Stomach (tissue), 9 donors: Measurements from ENCODE around the gene DIAPH2. TPM values are rescaled to one million over a fixed set of nuclear protein-coding genes. Genes with fewer than 3 reads are reported as not detected.

Source experiments
- DNase-seq, 2 donors: peaks; one replicate each; pipeline versions ENCODE4 v3.0.0 to v3.0.0-alpha.2; 2013 to 2019
- H3K27ac ChIP-seq, 5 donors: fragments of 200-600 bp in 4 of 5; sonication (generic) in 4 of 5; one replicate each; pipeline ENCODE4 v1.5.1; 2013 to 2019; ENCODE audit warnings: mild to moderate bottlenecking in 1 of 5, moderate library complexity in 1 of 5
- H3K27me3 ChIP-seq, 3 donors: fragments of 200-600 bp; sonication (generic); one replicate each; pipeline ENCODE4 v1.5.1; 2017 to 2019; ENCODE audit warnings: mixed run types in 1 of 3
- H3K36me3 ChIP-seq, 4 donors: fragments of 200-600 bp; sonication (generic); 1 replicate in 3 of 4; 2 replicates in 1 of 4; pipeline ENCODE4 v1.5.1; 2016 to 2019
- H3K4me1 ChIP-seq, 4 donors: fragments of 200-600 bp; sonication (generic); one replicate each; pipeline ENCODE4 v1.5.1; 2016 to 2019
- H3K4me3 ChIP-seq, 4 donors: fragments of 200-600 bp; sonication (generic) in 3 of 4; one replicate each; pipeline ENCODE4 v1.5.1; 2016 to 2019; ENCODE audit warnings: mild to moderate bottlenecking in 1 of 4
- H3K9me3 ChIP-seq, 4 donors: fragments of 200-600 bp; sonication (generic); one replicate each; pipeline ENCODE4 v1.5.1; 2016 to 2019
- EP300 ChIP-seq: sonication (generic); formaldehyde crosslinking; IDR thresholded peaks from one replicate; pipeline ENCODE4 v1.6.1; 2017; ENCODE audit warnings: antibody characterized with exemption
- POLR2A ChIP-seq, 4 donors: fragments of 450-650 bp; IDR thresholded peaks; one replicate each; pipeline ENCODE4 v1.6.1; 2016; ENCODE audit warnings: antibody characterized with exemption in 4 of 4, control low read depth in 2 of 4, mild to moderate bottlenecking in 1 of 4, moderate library complexity in 1 of 4
- POLR2AphosphoS5 ChIP-seq, 3 donors: sonication (generic); formaldehyde crosslinking; IDR thresholded peaks; one replicate each; pipeline ENCODE4 v1.6.1; 2016; ENCODE audit warnings: antibody characterized with exemption in 3 of 3
- WGBS, 5 donors: extraction: QIAGEN DNeasy Blood & Tissue Kit in 3 of 5; methylation state at CpG; one replicate each; pipeline versions ENCODE4 v1.1.5 to v1.1.7; 2013 to 2018; 5-methylcytosine and 5-hydroxymethylcytosine counted together
- intact Hi-C: fragments of 100-400 bp; cut with DNase I; formaldehyde crosslinking; loops from one replicate; pipeline ENCODE4 v1.15.1; 2023; ENCODE audit warnings: low total_unique reads
- polyA plus RNA-seq, 3 donors: library from polyadenylated mRNA; stranded (reverse); fragments of 200-250 nt; gene quantifications; one replicate each; pipeline ENCODE4 v1.2.3, GENCODE V29; 2013
- total RNA-seq, 5 donors: library from RNA; depleted of rRNA; stranded (reverse); fragments of >200 nt; gene quantifications; one replicate each; pipeline versions ENCODE4 v1.1.0 to v1.2.3, GENCODE V29; 2014 to 2016
- TF ChIP-seq, protein P1 (sequence below), 7 experiments: fragments of 450-650 bp in 4 of 7; fragments of 200-600 bp in 3 of 7; sonication (generic) in 3 of 7; IDR thresholded peaks; one replicate each; pipeline ENCODE4 v1.5.1; 2016 to 2019; ENCODE audit warnings: antibody characterized with exemption in 7 of 7, control low read depth in 2 of 7, mild to moderate bottlenecking in 1 of 7
- donor health status: healthy with polysubstance abuse.
- donor health status: Bipolar disorder and iron deficiency.
- donor health status: healthy.

DIAPH2 gene
- total and polyA plus RNA-seq, 8 donors: 5.2 to 52.5 (median 27.3) TPM

DNA sequence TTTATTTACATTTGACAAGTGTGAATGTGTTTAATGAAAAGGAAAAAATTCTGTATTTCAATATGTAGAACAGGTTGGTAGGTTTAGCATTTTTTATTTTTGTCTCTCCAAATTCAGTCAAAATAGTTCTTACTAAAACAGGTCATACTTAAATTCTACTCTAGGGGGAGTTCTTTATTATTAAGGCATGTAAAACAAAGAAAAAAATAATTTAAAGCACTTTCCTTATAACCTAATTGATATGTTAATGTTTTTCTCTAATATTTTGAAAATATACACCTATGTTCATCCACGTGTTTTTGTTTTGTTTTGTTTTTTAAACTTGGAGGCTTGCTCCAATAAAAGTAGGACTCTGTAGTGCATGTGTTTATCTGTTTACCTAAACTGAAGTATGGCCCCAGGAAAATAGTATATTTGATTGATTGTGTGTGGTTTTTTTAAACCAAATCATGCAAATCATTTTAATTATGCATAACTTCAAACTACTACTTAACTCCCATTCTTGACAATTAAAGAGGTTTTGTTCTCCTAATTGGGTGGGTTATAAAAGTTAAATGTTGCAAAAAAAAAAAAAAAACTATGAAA is 761.7 kb downstream of the DIAPH2 start:
- 66 to 82% (median 79%) methylated on average over 1 of the region's 1 CpG for WGBS, 5 donors

GRCh38 chrX:97447306-97447705 is 762.7 kb downstream of the DIAPH2 start:
- Histone ChIP-seq H3K4me1 (no peaks in the 10 kb centered on the region), H3K9me3 (no peaks in the 10 kb centered on the region), H3K27ac (no peak overlapping the region), H3K27me3 (no peaks in the 10 kb centered on the region), H3K4me3 (no peak overlapping the region), H3K36me3 (no peaks in the 10 kb centered on the region)
- 82 to 99% (median 93%) methylated on average over 5 of the region's 5 CpGs for WGBS, 5 donors
- intact Hi-C loops: no loop called here
- no peak for DNase-seq
- TF ChIP-seq, protein P1, sequence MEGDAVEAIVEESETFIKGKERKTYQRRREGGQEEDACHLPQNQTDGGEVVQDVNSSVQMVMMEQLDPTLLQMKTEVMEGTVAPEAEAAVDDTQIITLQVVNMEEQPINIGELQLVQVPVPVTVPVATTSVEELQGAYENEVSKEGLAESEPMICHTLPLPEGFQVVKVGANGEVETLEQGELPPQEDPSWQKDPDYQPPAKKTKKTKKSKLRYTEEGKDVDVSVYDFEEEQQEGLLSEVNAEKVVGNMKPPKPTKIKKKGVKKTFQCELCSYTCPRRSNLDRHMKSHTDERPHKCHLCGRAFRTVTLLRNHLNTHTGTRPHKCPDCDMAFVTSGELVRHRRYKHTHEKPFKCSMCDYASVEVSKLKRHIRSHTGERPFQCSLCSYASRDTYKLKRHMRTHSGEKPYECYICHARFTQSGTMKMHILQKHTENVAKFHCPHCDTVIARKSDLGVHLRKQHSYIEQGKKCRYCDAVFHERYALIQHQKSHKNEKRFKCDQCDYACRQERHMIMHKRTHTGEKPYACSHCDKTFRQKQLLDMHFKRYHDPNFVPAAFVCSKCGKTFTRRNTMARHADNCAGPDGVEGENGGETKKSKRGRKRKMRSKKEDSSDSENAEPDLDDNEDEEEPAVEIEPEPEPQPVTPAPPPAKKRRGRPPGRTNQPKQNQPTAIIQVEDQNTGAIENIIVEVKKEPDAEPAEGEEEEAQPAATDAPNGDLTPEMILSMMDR (IDR thresholded peaks at IDR 0.05): no peak
- no peak for TF ChIP-seq EP300
- no peak for TF ChIP-seq POLR2A (IDR thresholded peaks at IDR 0.05)
- no peak for TF ChIP-seq POLR2AphosphoS5 (IDR thresholded peaks at IDR 0.05)

More for the DNA sequence above, 761.7 kb downstream of the DIAPH2 start:
- TF ChIP-seq EP300 (no peak), POLR2A (IDR thresholded peaks at IDR 0.05) (no peak), POLR2AphosphoS5 (IDR thresholded peaks at IDR 0.05) (no peak)
- TF ChIP-seq, protein P1 (IDR thresholded peaks at IDR 0.05): no peak
- Histone ChIP-seq H3K36me3 (no peaks in the 10 kb centered on the region), H3K27me3 (no peaks in the 10 kb centered on the region), H3K4me1 (no peaks in the 10 kb centered on the region), H3K4me3 (no peak overlapping the region), H3K27ac (no peak overlapping the region), H3K9me3 (no peaks in the 10 kb centered on the region)
- DNase-seq: no peak
- intact Hi-C loops: no loop called here

DNA sequence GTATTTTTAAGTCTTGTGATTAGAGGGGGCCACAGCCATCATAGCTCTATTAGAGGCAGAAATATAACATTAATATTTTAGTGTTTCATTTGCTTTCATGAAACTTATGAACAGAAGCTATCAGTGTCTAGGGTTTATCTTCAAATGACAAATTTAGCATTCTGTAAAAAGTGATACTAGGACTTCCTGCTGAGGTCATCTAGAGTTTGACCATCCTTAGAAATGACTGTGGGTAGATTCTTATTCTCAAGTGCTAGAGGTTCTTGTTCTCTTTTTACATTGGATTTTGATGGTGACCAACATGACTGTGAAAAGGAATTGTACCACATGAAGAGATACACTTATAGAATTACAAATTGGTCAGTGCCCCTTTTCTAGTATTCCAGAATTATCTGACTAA is 767.6 kb downstream of the DIAPH2 start:
- H3K27ac ChIP-seq: no peak overlapping the region
- H3K9me3 ChIP-seq: no peaks in the 10 kb centered on the region
- H3K4me3 ChIP-seq: no peak overlapping the region
- no peaks in the 10 kb centered on the region for H3K36me3 ChIP-seq
- intact Hi-C loops: no loop called here
- H3K4me1 ChIP-seq: no peaks in the 10 kb centered on the region
- TF ChIP-seq, protein P1 (IDR thresholded peaks at IDR 0.05): no peak
- TF ChIP-seq EP300 (no peak), POLR2AphosphoS5 (IDR thresholded peaks at IDR 0.05) (no peak), POLR2A (IDR thresholded peaks at IDR 0.05) (no peak)
- no peaks in the 10 kb centered on the region for H3K27me3 ChIP-seq
- no peak for DNase-seq

GRCh38 chrX:97461763-97462162 is 777.1 kb downstream of the DIAPH2 start:
- Histone ChIP-seq H3K36me3 (no peaks in the 10 kb centered on the region), H3K9me3 (no peaks in the 10 kb centered on the region), H3K27ac (no peak overlapping the region), H3K27me3 (no peaks in the 10 kb centered on the region), H3K4me1 (no peaks in the 10 kb centered on the region), H3K4me3 (no peak overlapping the region)
- WGBS, 5 donors: 91 to 100% (median 97%) methylated on average over 1 of the region's 1 CpG
- DNase-seq: no peak
- intact Hi-C loops: no loop called here
- TF ChIP-seq, protein P1 (IDR thresholded peaks at IDR 0.05): no peak
